Kidney (tissue), 22 donors: Measurements from ENCODE around the gene SLC12A5. TPM values are rescaled to one million over a fixed set of nuclear protein-coding genes. Genes with fewer than 3 reads are reported as not detected.

Source experiments
- DNase-seq, 5 donors: peaks; one replicate each; pipeline ENCODE4 v3.0.0-alpha.2; 2013 to 2020
- FAIRE-seq: peaks from 2 replicates; lab custom pipeline; 2012; peaks lifted over from hg19 to GRCh38; lab: Jason Lieb, UNC
- H3K27ac ChIP-seq, 2 donors: one replicate each; pipeline ENCODE4 v1.7.0; 2013; ENCODE audit warnings: low read depth in 2 of 2, low read length in 2 of 2, inconsistent platforms in 1 of 2
- H3K27me3 ChIP-seq: one replicate; pipeline ENCODE4 v1.7.1; 2013; ENCODE audit warnings: low read length, inconsistent platforms; ENCODE audit not compliant: control insufficient read depth, insufficient read depth
- H3K36me3 ChIP-seq, 3 donors: one replicate each; pipeline versions ENCODE4 v1.7.0 to v1.7.1; 2013; ENCODE audit warnings: low read length in 3 of 3, control low read depth in 1 of 3, inconsistent platforms in 1 of 3; ENCODE audit not compliant: insufficient read depth in 3 of 3, control insufficient read depth in 2 of 3
- H3K4me1 ChIP-seq, 3 donors: one replicate each; pipeline versions ENCODE4 v1.7.0 to v1.7.1; 2013; ENCODE audit warnings: low read length in 3 of 3, inconsistent platforms in 1 of 3, low read depth in 1 of 3; ENCODE audit not compliant: control insufficient read depth in 2 of 3, insufficient read depth in 2 of 3
- H3K4me3 ChIP-seq, 3 donors: one replicate each; pipeline versions ENCODE4 v1.7.0 to v1.8.1; 2013; ENCODE audit warnings: low read length in 3 of 3, control low read depth in 1 of 3, inconsistent platforms in 1 of 3
- H3K9ac ChIP-seq, 3 donors: one replicate each; pipeline versions ENCODE4 v1.7.0 to v1.7.1; 2013; ENCODE audit warnings: low read length in 3 of 3, control low read depth in 1 of 3, inconsistent platforms in 1 of 3
- H3K9me3 ChIP-seq, 3 donors: one replicate each; pipeline versions ENCODE4 v1.7.0 to v1.7.1; 2013; ENCODE audit warnings: low read length in 3 of 3, control low read depth in 1 of 3, inconsistent platforms in 1 of 3; ENCODE audit not compliant: control insufficient read depth in 2 of 3, insufficient read depth in 1 of 3
- CTCF ChIP-seq: IDR thresholded peaks from 3 replicates; pipeline ENCODE4 v1.5.1; 2012; ENCODE audit warnings: mild to moderate bottlenecking, moderate library complexity, borderline replicate concordance; ENCODE audit not compliant: insufficient read depth; ENCODE audit errors: extremely low read depth
- intact Hi-C: fragments of 100-400 bp; cut with DNase I; formaldehyde crosslinking; loops from one replicate; pipeline ENCODE4 v1.11.1; 2022
- long read RNA-seq, 10 donors: library from polyadenylated mRNA in 1 of 10; unstranded in 1 of 10; transcript quantifications; one replicate each; pipeline ENCODE4 v2.0.0 and lab custom pipeline, GENCODE V29; 2021 to 2026
- polyA plus RNA-seq: library from polyadenylated mRNA; stranded (reverse); fragments of 350-450 nt; fragmentation: Illumina TruSeq; extraction: RNeasy Lipid Tissue Mini Kit (QIAGEN cat#74804); gene quantifications from one replicate; pipeline ENCODE4 v1.2.3, GENCODE V29; 2014; ENCODE audit warnings: low read depth, low replicate concordance; ENCODE audit not compliant: insufficient read depth
- total RNA-seq: library from RNA; stranded (reverse); fragmentation: NEBNext Ultra II Directional; extraction: Animal tissue kit (Norgen Biotek cat#: 25700); gene quantifications from one replicate; pipeline ENCODE4 v1.2.1, GENCODE V29; 2021
- donor health status: control.
- donor health status: control.
- donor health status: control.
- donor health status: control.
- donor health status: control.
- donor health status: DM: yes; HTN: yes; CAD: no.
- donor health status: Normal renal cell carcinoma (clear cell type).

The SLC12A5 gene
- total RNA-seq (2.0 TPM), polyA plus RNA-seq (2.5 TPM)
- long read RNA-seq, donor 1, transcript SLC12A5-219 (2 exons, 401 nt) = major isoform, 5 of 5 reads
- long read RNA-seq, donor 1, partial matches to known transcripts = 0 of 5 reads
- long read RNA-seq, donor 1, other reads (novel, unspliced or antisense) = 0 of 5 reads
- long read RNA-seq, donor 2, partial matches to known transcripts = 0 of 1 reads
- long read RNA-seq, donor 2, other reads (novel, unspliced or antisense) = 0 of 1 reads
- long read RNA-seq, donor 3 = 0 reads
- long read RNA-seq, donor 4, partial matches to known transcripts = 0 of 1 reads
- long read RNA-seq, donor 4, other reads (novel, unspliced or antisense) = 0 of 1 reads
- long read RNA-seq, donor 5 = 0 reads
- long read RNA-seq, donor 6 = 0 reads
- long read RNA-seq, donor 7, partial matches to known transcripts = 0 of 1 reads
- long read RNA-seq, donor 7, other reads (novel, unspliced or antisense) = 0 of 1 reads
- long read RNA-seq, donor 8 = 0 reads
- long read RNA-seq, donor 9, partial matches to known transcripts = 0 of 2 reads
- long read RNA-seq, donor 9, other reads (novel, unspliced or antisense) = 0 of 2 reads
- long read RNA-seq, donor 10 = 0 reads

- H3K4me3 ChIP-seq = no peak within 1 kb of the TSS
- TF ChIP-seq CTCF = no peak
- no peak for FAIRE-seq
- H3K27me3 ChIP-seq = peaks cover 20% of the 10 kb centered on the region
- DNase-seq = no peak
- no peaks in the 10 kb centered on the region for H3K36me3 ChIP-seq
- no peaks in the 10 kb centered on the region for H3K9me3 ChIP-seq
- intact Hi-C loops = no loop called here
- H3K27ac ChIP-seq = no peak within 1 kb of the TSS
- H3K9ac ChIP-seq = no peak within 1 kb of the TSS
- H3K4me1 ChIP-seq = no peaks in the 10 kb centered on the region
Measured at GRCh38 chr20:46028772-46029371, at the start of gene SLC12A5. TSS of gene SLC12A5 (plus strand) at chr20:46029215. CDS start at chr20:46029345, 130 bp downstream.

- Histone ChIP-seq H3K9ac (no peak overlapping the region), H3K36me3 (no peaks in the 10 kb centered on the region), H3K27ac (no peak overlapping the region), H3K4me1 (no peaks in the 10 kb centered on the region), H3K27me3 (no peaks in the 10 kb centered on the region), H3K9me3 (no peaks in the 10 kb centered on the region), H3K4me3 (no peak overlapping the region)
- intact Hi-C loops = no loop called here
- TF ChIP-seq CTCF = no peak
- FAIRE-seq (no peak), DNase-seq (peak in 1 of 5 donors; percentile 21)
Measured at GRCh38 chr20:45981261-45981660, 47.8 kb upstream of the SLC12A5 start.

GRCh38 chr20:45983279-45983743, 45.7 kb upstream of the SLC12A5 start:
- Histone ChIP-seq H3K36me3 (no peaks in the 10 kb centered on the region), H3K27ac (no peak overlapping the region), H3K4me1 (no peaks in the 10 kb centered on the region), H3K9ac (no peak overlapping the region), H3K4me3 (no peak overlapping the region), H3K9me3 (no peaks in the 10 kb centered on the region), H3K27me3 (no peaks in the 10 kb centered on the region)
- TF ChIP-seq CTCF = no peak
- DNase-seq (peak in 1 of 5 donors; percentile 9), FAIRE-seq (no peak)
- intact Hi-C loops = no loop called here
